Stimulated activated CD4-positive, alpha-beta T cell treated with anti-CD3 and anti-CD28 coated beads, Interleukin-4, amount 100 ng/mL, for 24 hours (primary cell): ENCODE data around the gene ITPR2.

ENCODE experiments used
- DNase-seq: peaks from one replicate; pipeline ENCODE4 v3.0.0-alpha.2; 2020

ITPR2 gene

DNA sequence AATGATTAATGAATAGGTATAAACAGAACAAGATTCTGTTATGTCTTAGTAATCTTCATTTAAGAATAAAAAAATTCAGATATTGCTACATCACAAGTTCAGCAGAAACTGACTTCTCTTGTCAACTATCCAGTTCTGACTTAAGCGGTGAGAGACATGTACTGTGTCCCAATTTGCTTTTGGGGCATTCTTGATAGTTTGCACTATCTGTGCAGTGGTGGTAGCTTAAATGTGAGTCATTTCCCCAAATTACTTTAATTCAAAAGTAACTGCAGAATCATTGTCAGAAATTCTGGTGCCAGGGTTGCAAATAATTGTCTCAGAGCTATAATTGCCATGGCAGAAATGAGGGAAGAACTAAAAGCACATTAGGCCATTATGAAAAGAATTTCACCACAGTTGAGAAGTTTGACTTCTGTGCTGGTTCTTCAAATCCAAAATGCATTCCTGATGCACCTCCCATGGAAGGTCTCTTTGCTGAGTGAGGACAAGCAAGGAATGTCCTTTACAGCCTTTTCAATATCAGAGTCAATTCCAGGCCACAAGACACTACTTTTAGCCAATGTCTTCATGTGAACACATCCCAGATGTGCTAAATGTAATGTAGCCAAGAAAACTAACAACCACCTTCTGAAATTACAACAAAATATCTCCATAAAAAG, 332.9 kb downstream of the ITPR2 start:
- no peak for DNase-seq

DNA sequence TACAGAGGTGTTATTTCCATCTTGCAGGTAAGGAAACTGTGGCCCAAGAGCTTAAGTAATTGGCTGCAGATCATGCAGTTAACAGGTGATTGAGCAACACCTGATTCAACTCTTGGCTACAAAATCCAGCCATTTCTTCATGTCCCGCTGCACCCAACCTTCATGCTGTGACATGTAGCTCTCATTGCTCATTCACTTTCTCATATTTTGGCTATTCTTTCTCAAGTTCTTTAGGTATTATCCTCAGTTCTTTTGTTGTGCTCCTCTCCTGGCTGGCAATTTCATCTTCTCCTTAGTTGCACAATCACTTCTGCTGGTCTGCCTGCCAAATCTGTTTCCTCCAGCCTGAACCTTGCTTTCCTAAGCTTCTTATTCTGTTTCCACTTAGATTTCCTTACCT, 336.8 kb downstream of the ITPR2 start:
- DNase-seq, result no peak

DNA sequence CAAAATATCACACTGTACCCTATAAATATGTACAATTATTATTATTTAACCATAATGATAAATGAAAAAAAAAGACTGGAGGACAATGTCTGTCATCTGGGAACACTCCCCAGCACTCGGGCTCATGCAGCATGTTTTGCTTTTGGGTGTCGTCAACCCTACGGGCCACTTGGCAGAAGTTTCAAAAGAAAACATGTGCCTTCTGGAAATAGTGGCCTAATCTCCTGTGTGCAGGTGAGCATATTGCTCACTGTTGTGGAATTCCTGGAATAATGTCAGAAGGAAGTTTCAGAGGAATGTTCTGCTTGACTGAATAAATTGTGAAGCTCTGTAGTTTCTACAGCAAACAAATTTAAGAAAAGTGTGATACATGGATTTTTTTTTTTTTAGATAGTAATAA, 339.3 kb downstream of the ITPR2 start:
- DNase-seq, result no peak

DNA sequence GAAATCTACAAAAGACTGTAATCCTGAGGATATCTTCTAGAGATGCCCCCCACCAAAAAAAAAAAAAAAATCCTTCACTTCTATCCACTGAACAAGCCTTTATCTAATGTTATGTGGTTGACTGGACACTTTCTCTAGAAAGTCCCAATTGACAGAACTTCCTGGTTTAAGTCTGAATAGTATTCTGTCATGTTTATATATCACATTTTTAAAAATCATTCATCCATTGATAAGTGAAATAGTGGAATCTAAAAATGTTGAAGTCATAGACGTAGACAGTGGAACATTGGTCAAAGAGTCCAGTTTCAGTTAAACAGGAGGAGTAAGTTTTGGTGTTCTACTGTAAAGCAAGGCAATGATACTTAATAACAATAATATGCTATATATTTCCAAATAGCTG, 340.6 kb downstream of the ITPR2 start:
- DNase-seq, result no peak

DNA sequence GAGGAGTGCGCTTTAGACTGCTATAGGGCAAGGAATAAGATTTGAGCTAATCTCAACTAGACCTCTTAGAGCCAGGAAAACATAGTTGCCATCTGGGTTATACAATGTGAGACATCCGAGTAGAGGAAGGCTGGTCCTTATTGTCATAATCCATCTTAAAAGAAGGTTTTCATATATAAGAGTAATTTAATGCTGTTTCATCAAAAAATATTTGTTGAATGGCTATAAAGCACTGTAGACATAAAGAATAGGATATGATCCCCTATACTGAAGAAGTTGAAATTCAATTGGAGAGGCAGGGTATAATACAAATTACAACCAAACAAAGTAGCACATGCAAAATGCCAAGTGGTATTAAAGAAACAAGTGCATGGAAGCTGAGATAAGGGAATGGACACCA, 343.1 kb downstream of the ITPR2 start:
- no peak for DNase-seq

DNA sequence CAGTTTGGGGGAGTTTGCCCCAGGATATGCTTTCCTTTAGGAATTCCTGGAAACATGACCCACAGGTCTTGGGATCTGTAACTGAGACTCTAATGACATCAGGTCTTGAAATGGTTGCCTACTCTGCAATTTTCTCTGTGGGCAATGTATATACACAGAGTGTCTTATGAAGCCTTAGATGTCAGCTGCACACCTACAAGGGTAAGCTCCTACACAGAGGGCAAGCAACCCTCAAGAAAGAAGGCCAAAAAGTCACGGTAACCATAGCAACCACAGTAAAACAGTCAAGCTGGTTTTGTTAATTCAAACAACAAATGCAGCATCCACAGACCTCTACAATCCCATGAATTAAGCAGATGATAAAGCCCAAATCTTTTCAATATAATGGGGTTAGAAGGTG, 344.6 kb downstream of the ITPR2 start:
- DNase-seq, result no peak

DNA sequence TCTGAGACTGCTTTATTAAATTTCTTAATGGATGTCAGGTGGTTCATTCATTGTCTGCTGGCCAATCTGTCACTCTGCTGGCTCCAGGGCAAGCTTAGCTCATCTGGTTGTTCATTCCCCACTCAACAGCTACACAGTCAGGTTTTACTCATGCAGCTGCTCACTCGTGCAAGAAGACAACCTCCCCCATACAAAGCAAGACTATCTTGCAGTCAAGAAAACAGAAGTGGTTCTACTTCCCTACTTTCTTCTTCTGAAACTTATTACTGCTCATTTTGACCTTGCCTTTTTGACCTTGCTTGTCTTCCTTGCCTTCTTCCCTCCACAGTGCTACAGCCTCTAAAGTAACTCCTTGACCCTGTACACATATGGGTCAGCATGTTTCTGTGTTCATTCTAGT, 359.7 kb downstream of the ITPR2 start:
- no peak for DNase-seq

DNA sequence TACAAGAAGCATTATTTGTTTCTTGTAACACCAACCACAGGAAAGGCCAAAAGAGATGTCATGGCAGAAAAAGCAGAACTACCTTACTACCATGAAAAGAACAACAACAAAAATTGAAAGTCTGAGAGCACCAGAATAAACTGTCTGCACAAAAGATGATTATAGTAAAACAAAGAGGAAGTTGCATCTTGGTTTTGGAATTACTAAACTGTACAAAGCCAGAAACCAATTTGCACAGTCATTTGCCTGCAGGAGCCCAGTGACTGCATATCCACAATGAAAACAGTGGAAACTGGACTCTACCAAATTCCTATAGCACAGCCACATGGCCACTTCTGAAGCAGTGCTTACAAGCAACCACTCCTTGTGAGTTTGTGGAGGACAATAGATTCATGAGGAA, 361.4 kb downstream of the ITPR2 start:
- DNase-seq, result no peak

DNA sequence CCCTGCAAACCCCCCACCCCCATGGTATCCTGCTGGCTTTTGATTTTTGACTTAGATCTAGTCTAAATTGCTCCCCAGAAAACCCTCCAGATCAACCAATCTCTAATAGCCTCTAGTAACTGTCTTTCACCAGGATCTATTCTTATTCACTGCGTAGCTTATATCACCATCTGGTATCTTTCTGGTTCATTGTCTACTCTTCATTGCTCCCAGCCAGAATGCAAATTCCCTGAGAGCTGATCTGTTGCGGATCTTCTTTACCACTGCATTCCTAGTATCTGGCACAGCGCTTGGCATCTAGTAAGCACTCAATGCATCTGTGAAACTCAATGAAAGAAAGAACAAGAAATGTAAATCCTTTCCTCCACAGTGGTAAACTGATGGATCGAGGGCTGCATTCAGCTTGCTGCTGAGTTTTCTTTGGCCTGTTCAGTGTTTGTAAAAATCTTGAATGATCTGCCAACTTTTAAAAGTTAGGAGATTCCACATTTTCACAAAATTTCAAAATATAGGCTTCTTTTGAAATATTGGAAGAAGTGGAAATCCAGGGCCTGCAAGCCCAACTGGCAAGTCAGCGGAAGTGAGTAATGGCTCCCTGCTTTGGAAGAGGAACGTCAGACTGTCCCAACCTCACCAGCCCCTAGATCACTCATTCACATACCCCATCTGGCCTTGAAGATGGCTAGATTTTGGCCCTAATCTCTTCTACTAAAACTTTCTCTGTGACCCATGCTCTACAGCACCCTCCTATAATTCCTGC, 363.4 kb downstream of the ITPR2 start:
- DNase-seq, result no peak

DNA sequence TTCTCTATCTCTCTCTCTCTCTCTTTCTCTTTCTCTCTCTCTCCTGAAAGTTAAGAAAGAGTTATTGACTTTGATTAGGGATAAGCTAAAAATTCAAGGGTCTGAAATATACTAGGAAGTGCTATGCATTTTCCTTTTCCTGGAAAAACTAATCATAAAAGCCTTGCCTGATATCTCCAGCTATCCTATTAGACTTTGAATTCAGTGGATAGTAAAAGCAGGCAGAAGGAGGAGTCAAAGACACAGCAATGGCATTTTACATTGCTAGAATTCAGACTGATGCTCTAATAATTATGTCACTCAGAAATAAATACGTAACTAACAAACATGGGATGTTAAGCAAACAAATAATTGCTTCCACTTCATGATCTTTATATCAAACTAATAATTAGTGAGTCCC, 365.6 kb downstream of the ITPR2 start:
- DNase-seq, result no peak

DNA sequence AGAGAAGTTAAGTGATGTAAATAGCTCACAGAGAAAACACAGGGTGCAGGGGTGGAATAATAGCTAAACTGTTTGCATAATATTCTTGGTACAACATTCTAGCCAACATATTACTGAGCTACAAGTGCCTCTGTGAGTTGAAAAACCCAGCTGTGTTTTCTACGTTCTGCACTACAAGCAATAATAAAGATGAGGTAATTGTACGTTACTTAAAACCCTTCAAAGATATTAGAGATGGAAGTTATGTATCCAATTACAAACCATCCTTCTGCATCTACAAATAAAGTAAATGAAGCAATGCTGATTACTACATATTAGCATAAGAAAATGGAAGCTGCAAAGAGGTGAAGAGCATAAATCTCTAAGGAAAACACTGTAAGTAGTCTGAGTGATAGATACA, 366.3 kb downstream of the ITPR2 start:
- no peak for DNase-seq

DNA sequence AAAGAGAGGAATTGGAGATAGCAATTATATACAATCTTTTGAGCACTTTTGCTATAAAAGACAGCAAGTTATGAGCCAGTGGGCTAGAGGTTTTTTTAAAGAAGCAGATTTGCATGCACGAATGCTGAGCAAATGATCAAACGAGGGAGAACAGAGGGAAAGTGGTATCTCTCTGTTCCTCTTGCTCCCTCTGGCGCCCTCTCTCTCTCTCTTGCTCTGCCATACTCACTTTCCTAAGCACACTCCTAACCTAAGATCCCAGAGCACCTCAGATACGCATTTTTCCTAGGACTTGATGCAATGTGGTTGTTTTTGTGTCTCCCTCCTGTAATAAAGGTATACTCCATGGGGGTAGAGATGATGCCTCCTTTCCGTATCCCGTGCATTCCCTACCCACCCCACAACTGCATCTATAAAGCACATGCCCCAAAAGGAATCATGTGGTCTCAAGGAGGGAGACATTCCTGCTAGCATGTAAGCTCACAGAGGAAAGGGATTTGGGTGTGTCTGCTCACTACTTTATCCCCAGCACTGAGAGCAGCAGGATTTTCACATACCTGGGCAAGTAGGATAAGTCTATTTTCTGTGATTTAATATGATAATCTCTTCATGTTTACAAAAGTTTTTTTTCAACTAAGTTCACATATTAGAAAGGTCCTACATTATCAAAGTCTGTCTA, 367.4 kb downstream of the ITPR2 start:
- no peak for DNase-seq

DNA sequence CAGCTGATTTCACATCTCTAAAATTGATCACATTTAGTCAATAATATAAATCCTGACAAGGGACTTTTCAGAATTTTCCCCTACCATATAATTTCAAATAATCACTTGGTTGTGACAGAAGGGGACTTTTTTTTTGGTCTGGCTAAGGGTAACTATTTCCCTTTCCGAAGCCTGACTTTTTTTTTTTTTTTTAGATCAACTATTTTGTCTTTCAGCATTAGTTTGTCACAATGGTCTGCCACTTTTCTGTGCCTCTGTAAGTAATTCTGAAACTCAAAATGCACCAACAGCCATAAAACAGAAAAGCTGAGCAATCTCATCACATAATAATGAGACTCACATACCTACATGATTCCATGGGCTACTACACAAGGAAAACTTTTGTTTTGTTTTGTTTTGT, 371.2 kb downstream of the ITPR2 start:
- no peak for DNase-seq

DNA sequence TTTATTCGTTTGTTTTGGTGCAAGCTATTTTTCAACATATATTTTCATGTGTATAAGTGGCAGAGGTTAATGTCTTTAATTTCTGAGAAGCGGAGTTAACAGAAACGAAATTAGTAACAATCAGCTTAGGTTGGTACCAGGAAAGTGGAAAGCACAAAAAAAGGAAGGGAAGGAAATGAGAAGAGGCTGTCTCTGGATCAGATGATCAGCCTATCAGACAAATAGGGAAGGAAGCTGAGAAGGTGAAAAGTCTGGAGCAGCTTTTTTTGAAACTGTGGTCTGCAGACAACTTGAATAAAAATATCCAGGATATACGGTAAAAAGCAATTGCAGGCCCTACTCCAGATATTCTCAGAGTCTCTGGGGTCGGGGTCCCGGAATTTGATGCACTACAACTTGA, 372.6 kb downstream of the ITPR2 start:
- DNase-seq, result no peak

DNA sequence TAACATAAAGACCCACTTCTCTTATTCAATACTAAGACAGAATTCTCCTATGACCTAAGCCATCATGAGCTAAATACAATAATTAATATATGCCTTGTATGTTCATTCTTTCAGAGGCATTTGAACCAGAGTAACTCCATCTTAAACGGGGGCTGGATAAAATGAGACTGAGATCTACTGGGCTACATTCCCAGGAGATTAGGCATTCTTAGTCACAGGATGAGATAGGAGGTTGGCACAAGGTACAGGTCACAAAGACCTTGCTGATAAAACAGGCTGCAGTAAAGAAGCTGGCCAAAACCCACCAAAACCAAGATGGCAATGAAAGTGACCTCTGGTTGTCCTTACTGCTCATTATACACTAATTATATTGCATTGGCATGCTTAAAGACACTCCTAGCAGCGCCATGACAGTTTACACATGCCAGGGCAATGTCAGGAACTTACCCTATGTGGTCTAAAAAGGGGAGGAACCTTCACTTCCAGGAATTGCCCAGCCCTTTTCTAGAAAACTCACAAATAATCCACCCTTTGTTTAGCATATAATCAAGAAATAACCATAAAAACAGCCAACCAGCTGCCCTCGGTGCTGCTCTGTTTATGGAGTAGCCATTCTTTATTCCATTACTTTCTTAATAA, 376.9 kb downstream of the ITPR2 start:
- DNase-seq, result no peak

DNA sequence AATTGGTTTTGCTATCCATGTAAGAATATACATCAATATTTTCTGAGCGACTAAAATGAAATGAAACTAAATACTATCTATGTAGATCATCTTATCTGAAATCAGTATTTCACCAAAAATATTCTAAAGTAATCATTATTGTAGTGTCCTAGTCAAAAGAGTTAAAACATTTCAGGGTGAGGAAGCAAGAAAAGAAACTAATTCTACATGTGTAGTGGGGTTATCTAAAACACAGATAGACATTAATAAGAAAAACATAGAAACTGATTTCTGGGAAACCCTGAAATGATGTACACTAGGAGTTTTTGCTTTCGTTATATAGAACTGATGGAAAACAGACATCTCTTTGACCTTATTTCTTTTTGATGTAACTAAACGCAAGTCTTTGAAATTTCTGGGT, 379.7 kb downstream of the ITPR2 start:
- no peak for DNase-seq

DNA sequence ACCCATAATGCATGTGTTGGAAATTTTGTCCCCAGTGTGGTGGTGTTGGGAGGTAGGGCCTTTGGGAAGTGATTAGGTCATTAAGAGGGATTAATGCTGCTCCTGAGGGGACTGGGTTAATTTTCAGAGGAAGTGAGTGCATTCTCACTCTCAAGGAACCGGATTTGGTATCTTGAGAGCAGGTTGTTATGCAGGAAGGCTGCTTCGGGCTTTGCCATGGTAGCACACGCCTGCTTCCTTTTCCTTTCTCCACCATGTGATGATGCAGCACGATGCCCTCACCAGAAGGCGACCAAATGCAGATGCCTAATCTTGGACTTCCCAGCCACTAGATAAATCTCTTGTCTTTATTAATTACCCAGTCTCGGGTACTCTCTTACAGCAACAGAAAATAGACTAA, 380.5 kb downstream of the ITPR2 start:
- no peak for DNase-seq

DNA sequence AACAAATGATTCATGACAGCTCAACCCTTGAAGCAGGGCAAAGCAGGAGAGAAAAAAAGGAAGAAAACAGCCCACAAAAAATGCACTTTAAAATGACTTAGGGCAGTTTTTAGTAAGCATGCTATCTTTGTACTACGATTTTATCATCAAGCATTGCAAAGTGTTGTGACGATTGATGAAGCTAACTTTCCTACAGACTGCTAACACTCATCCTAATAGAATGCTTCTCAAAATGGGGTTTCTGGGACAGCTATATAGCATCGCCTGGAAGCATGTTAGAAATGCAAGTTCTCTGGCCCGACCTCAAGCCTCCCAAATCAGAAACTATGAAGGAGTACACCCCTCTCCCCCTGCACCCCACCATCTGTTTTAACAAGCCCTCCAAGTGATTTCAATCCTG, 381.2 kb downstream of the ITPR2 start:
- no peak for DNase-seq

DNA sequence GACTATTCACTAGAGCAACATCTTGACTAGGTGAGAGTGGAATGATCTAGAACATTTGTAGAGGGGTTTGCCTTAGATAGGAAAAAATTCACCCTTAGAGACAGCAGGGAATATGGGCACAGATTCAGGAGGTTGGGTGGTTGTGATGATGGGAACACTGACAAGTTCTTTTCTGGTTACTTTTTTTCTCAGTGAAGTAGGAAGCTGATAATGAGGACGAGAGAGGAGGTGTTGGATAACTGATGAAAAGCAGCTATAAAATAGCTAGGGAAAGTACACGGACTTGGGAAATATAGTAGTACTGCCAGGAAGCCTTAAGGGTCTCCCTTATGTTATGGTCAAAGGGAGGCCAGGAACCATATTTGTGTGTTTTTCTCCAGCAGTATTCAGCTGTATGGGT, 387.1 kb downstream of the ITPR2 start:
- DNase-seq, result no peak

DNA sequence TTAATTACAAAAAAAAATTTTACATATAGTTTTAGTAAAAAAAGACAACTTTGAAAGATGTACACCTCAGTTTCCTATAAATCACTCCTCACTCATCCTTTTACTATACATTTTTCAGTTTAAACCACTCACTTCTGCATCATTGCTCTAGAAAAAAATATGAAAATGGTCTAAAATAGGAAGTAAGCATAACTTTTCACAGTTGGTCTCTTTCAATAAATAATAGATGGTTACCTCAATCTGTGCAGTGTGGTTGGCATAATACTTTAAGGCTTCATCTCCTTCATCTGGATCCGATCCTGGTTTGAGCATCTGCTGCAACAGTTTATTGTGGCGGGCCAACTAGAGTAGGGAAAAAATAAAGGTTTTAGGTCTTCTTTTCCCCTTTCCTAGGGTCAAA, 389.7 kb downstream of the ITPR2 start:
- DNase-seq, result no peak

DNA sequence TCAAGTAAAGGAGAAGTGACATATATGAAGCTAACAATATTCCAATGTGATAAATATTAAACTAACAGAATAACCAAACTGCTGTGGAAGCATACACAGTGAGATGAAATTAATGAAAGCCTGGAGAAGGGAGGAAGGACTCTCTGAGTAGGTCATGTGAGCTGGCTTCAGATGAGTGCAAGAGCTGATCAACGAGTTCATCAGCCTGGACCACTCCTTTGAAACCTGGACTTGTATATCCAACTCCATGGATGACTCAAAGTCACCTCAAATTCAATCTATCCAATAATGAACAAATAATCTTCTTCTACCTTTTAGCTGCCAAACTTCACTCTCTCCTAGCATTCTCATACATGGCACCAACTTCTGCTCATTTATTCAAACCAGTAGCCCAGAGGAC, 391.6 kb downstream of the ITPR2 start:
- no peak for DNase-seq

DNA sequence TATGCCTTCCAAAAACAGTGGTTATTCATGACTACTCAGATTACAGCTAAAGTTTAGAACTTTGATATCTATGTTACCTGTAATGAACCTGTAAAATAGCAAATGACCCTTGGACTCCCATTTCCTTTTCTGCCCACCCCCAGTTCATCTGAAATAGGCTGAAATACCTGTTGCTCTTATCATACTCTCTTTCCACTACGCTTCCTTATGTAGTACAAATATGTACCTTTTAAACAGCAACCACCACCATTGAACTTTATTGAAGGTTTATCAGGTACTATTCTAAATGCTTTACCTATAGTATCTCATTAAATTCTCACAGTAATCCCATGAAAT, 398.0 kb downstream of the ITPR2 start:
- DNase-seq, result no peak

DNA sequence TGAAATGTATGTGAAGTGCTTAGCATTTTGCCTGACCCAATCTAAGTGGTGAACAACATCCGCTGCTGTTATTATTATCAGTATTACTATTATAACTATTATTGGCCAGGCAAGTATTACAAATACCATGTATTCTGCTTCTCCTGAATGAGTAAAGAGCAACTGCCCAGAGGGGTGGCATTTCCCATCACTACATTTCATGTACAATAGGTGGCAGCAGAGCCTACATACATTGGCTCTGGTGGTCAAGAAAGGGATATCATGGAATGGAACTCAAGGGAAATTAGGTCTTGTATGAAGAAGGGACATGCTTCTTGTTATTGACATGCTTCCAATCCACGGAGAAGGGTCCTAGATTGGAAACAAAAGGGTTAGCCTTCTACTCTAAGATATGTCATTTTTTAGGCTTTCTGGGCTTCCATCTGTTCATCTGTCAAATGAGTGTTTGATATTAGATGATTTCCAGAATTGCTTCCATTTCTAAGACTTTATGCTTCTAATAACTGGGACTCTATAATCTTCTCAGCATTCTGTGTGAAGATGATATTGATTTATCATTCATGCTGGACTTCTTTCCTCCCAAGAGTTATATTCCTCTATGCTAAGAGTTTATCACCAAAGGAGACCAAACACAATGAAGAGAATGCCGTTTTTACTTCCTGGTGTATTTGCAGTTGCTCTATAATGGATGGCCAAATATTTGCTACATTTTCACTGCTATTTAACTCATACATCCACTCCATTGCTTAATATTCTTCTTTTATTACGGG, 398.5 kb downstream of the ITPR2 start:
- DNase-seq, result no peak
